SK-N-SH treated with all-trans-retinoic acid at 6 μM for 48 hours (cell line): ENCODE results near the gene PCMTD2.

Experiments used
- BACH2 ChIP-seq: fragments of 250-450 bp; sonication (Bioruptor Pico); IDR thresholded peaks from 2 replicates; pipeline ENCODE4 v1.9.0; 2021; ENCODE audit warnings: mild to moderate bottlenecking, borderline replicate concordance
- OSR1 ChIP-seq: fragments of 250-450 bp; sonication (Bioruptor Pico); IDR thresholded peaks from 2 replicates; pipeline ENCODE4 v1.8.0; 2022; ENCODE audit warnings: moderate library complexity, mild to moderate bottlenecking, inconsistent platforms
- TCF4 ChIP-seq: fragments of 250-450 bp; sonication (Bioruptor Pico); IDR thresholded peaks from 2 replicates; pipeline ENCODE4 v1.8.0; 2021; ENCODE audit warnings: mild to moderate bottlenecking, moderate library complexity, borderline replicate concordance
- TOX ChIP-seq: fragments of 250-450 bp; sonication (Bioruptor Pico); IDR thresholded peaks from 2 replicates; pipeline ENCODE4 v1.8.0; 2021; ENCODE audit warnings: mild to moderate bottlenecking, moderate library complexity, borderline replicate concordance
- ZC3H10 ChIP-seq: fragments of 250-450 bp; sonication (Bioruptor Pico); IDR thresholded peaks from 2 replicates; pipeline ENCODE4 v1.5.1; 2021; ENCODE audit warnings: mild to moderate bottlenecking, moderate library complexity
- ZFP3 ChIP-seq: fragments of 250-450 bp; sonication (Bioruptor Pico); IDR thresholded peaks from 2 replicates; pipeline ENCODE4 v1.5.0; 2020; ENCODE audit warnings: mild to moderate bottlenecking, moderate library complexity
- ZNF70 ChIP-seq: fragments of 450-650 bp; formaldehyde crosslinking; IDR thresholded peaks from 2 replicates; pipeline ENCODE4 v1.5.0; 2020; ENCODE audit warnings: mild to moderate bottlenecking, moderate library complexity
- TF ChIP-seq, protein P1 (sequence below): fragments of 250-450 bp; sonication (Bioruptor Pico); IDR thresholded peaks from 2 replicates; pipeline ENCODE4 v1.5.0; 2020; ENCODE audit warnings: mild to moderate bottlenecking, moderate library complexity
- TF ChIP-seq, protein P2 (sequence below): fragments of 250-450 bp; sonication (Bioruptor Pico); IDR thresholded peaks from 2 replicates; pipeline ENCODE4 v1.5.1; 2021; ENCODE audit warnings: mild to moderate bottlenecking, moderate library complexity
- TF ChIP-seq, protein P3 (sequence below): fragments of 250-450 bp; sonication (Bioruptor Pico); IDR thresholded peaks from 2 replicates; pipeline ENCODE4 v1.8.0; 2020; ENCODE audit warnings: mild to moderate bottlenecking, moderate library complexity, borderline replicate concordance
- TF ChIP-seq, protein P4 (sequence below): fragments of 250-450 bp; sonication (Bioruptor Pico); IDR thresholded peaks from 2 replicates; pipeline ENCODE4 v1.5.1; 2020; ENCODE audit warnings: low read depth, mild to moderate bottlenecking, moderate library complexity

DNA sequence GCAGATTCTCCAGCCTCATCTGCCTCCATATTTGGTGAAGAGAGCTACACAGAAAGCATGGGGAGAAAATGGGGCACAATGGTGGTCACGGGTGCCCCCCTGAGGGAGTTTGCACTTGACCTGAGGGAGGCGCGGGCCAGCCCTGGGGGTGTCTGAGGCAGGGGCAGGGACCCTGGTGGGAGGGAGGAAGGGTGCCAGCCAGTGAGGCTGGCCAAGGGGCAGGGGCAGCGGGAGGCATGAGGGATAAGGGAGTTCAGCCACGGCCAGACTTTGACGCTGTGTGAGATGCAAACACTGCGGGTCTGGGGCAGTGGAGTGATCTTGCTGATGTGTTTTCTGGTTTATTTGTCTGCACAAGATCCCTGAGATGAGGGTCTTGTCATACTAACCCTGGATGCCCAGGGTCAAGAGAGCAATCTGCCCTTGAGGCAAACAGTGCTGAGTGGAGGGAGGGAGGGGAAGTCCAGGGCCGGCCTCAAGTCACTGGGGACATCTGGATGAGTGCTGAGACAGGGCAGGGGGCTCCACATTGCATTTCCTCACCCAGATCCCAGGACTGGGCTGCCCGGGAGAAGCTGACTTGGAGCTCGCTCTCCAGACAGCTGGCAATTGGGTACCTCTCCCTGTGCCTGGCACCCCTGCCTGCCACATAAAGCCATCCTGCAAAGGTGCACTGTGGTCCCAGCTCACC, 8.8 kb upstream of the PCMTD2 start:
- TF ChIP-seq ZC3H10 (no peak), ZNF70 (CRISPR knock-in tag) (no peak), TCF4 (CRISPR knock-in tag) (no peak), ZFP3 (CRISPR knock-in tag) (no peak), TOX (no peak), OSR1 (CRISPR knock-in tag) (no peak), BACH2 (no peak)
- TF ChIP-seq, protein P1, sequence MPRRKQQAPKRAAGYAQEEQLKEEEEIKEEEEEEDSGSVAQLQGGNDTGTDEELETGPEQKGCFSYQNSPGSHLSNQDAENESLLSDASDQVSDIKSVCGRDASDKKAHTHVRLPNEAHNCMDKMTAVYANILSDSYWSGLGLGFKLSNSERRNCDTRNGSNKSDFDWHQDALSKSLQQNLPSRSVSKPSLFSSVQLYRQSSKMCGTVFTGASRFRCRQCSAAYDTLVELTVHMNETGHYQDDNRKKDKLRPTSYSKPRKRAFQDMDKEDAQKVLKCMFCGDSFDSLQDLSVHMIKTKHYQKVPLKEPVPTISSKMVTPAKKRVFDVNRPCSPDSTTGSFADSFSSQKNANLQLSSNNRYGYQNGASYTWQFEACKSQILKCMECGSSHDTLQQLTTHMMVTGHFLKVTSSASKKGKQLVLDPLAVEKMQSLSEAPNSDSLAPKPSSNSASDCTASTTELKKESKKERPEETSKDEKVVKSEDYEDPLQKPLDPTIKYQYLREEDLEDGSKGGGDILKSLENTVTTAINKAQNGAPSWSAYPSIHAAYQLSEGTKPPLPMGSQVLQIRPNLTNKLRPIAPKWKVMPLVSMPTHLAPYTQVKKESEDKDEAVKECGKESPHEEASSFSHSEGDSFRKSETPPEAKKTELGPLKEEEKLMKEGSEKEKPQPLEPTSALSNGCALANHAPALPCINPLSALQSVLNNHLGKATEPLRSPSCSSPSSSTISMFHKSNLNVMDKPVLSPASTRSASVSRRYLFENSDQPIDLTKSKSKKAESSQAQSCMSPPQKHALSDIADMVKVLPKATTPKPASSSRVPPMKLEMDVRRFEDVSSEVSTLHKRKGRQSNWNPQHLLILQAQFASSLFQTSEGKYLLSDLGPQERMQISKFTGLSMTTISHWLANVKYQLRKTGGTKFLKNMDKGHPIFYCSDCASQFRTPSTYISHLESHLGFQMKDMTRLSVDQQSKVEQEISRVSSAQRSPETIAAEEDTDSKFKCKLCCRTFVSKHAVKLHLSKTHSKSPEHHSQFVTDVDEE (CRISPR knock-in tag) = no peak
- TF ChIP-seq, protein P2, sequence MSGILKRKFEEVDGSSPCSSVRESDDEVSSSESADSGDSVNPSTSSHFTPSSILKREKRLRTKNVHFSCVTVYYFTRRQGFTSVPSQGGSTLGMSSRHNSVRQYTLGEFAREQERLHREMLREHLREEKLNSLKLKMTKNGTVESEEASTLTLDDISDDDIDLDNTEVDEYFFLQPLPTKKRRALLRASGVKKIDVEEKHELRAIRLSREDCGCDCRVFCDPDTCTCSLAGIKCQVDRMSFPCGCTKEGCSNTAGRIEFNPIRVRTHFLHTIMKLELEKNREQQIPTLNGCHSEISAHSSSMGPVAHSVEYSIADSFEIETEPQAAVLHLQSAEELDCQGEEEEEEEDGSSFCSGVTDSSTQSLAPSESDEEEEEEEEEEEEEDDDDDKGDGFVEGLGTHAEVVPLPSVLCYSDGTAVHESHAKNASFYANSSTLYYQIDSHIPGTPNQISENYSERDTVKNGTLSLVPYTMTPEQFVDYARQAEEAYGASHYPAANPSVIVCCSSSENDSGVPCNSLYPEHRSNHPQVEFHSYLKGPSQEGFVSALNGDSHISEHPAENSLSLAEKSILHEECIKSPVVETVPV (CRISPR knock-in tag) = no peak
- TF ChIP-seq, protein P3, sequence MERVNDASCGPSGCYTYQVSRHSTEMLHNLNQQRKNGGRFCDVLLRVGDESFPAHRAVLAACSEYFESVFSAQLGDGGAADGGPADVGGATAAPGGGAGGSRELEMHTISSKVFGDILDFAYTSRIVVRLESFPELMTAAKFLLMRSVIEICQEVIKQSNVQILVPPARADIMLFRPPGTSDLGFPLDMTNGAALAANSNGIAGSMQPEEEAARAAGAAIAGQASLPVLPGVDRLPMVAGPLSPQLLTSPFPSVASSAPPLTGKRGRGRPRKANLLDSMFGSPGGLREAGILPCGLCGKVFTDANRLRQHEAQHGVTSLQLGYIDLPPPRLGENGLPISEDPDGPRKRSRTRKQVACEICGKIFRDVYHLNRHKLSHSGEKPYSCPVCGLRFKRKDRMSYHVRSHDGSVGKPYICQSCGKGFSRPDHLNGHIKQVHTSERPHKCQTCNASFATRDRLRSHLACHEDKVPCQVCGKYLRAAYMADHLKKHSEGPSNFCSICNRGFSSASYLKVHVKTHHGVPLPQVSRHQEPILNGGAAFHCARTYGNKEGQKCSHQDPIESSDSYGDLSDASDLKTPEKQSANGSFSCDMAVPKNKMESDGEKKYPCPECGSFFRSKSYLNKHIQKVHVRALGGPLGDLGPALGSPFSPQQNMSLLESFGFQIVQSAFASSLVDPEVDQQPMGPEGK (CRISPR knock-in tag) = no peak
- TF ChIP-seq, protein P4, sequence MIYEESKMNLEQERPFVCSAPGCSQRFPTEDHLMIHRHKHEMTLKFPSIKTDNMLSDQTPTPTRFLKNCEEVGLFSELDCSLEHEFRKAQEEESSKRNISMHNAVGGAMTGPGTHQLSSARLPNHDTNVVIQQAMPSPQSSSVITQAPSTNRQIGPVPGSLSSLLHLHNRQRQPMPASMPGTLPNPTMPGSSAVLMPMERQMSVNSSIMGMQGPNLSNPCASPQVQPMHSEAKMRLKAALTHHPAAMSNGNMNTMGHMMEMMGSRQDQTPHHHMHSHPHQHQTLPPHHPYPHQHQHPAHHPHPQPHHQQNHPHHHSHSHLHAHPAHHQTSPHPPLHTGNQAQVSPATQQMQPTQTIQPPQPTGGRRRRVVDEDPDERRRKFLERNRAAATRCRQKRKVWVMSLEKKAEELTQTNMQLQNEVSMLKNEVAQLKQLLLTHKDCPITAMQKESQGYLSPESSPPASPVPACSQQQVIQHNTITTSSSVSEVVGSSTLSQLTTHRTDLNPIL (CRISPR knock-in tag) = no peak
